ENCODE data around the gene ACP7. TPM values are rescaled to one million over a fixed set of nuclear protein-coding genes. Genes with fewer than 3 reads are reported as not detected.
"Not testable (repeated sequence)": the region's sequence is repeated elsewhere in the genome, so short reads cannot be mapped to it uniquely, and the experiment has no call there.

ACP7 gene
- polyA plus RNA-seq, 1 of the 3 experiments (the other 2 are of a cell fraction): 0.36 TPM

DNA sequence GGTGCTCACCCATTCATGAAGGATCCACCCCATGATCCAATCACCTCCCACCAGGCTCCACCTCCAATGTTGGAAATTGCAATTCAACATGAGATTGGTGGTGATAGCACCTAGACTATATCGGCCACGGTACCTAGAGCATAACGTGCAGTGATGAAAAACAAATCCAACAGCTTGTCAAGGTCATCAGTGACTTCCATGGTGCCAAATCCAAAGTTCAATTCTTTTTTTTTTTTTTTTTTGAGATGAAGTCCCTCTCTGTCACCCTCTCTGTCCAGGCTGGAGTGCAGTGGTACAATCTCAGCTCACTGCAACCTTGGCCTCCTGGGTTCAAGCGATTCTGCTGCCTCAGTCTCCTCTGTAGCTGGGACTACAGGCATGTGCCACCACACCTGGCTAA lies 17.1 kb upstream of the ACP7 start:
- no peaks in the 10 kb centered on the region for H3F3A ChIP-seq (replicated peaks; ENCODE audit: insufficient read depth)
- no peaks in the 10 kb centered on the region for H3K36me3 ChIP-seq (replicated peaks in 1 of 2; ENCODE audit: control insufficient read depth in 1 of 2, insufficient read depth in 2 of 2, low read length in 1 of 2)
- ChIA-PET POLR2A (interaction anchor here (0.7 kb wide), 1 partner anchor 45 kb away, joined by 3 read pairs; no protein-coding TSS in a partner anchor), CTCF (interaction anchor here (2.2 kb wide), 1 partner anchor 43 kb away, joined by 5 read pairs; no protein-coding TSS in a partner anchor)
- no peaks in the 10 kb centered on the region for H3K79me2 ChIP-seq (ENCODE audit: insufficient read depth)
- H3K9me2 ChIP-seq: no peaks in the 10 kb centered on the region
- TF ChIP-seq POLR2AphosphoS5 (IDR thresholded peaks at IDR 0.05; ENCODE audit: low read depth, low read length): no peak
- TF ChIP-seq, protein P1, sequence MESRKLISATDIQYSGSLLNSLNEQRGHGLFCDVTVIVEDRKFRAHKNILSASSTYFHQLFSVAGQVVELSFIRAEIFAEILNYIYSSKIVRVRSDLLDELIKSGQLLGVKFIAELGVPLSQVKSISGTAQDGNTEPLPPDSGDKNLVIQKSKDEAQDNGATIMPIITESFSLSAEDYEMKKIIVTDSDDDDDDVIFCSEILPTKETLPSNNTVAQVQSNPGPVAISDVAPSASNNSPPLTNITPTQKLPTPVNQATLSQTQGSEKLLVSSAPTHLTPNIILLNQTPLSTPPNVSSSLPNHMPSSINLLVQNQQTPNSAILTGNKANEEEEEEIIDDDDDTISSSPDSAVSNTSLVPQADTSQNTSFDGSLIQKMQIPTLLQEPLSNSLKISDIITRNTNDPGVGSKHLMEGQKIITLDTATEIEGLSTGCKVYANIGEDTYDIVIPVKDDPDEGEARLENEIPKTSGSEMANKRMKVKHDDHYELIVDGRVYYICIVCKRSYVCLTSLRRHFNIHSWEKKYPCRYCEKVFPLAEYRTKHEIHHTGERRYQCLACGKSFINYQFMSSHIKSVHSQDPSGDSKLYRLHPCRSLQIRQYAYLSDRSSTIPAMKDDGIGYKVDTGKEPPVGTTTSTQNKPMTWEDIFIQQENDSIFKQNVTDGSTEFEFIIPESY (IDR thresholded peaks at IDR 0.05; ENCODE audit: borderline replicate concordance, low read depth): no peak
- no peak for TF ChIP-seq SIN3A (IDR thresholded peaks at IDR 0.05; ENCODE audit: borderline replicate concordance, low read depth, low read length)
- TF ChIP-seq, protein P2, sequence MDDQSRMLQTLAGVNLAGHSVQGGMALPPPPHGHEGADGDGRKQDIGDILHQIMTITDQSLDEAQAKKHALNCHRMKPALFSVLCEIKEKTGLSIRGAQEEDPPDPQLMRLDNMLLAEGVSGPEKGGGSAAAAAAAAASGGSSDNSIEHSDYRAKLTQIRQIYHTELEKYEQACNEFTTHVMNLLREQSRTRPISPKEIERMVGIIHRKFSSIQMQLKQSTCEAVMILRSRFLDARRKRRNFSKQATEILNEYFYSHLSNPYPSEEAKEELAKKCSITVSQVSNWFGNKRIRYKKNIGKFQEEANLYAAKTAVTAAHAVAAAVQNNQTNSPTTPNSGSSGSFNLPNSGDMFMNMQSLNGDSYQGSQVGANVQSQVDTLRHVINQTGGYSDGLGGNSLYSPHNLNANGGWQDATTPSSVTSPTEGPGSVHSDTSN (IDR thresholded peaks at IDR 0.05): no peak
- TF ChIP-seq FOXJ3 (CRISPR knock-in tag; IDR thresholded peaks at IDR 0.05): no peak
- TF ChIP-seq GABPA (IDR thresholded peaks at IDR 0.05; ENCODE audit: low read depth): no peak
- TF ChIP-seq JUND (IDR thresholded peaks at IDR 0.05): no peak
- TF ChIP-seq, protein P3, sequence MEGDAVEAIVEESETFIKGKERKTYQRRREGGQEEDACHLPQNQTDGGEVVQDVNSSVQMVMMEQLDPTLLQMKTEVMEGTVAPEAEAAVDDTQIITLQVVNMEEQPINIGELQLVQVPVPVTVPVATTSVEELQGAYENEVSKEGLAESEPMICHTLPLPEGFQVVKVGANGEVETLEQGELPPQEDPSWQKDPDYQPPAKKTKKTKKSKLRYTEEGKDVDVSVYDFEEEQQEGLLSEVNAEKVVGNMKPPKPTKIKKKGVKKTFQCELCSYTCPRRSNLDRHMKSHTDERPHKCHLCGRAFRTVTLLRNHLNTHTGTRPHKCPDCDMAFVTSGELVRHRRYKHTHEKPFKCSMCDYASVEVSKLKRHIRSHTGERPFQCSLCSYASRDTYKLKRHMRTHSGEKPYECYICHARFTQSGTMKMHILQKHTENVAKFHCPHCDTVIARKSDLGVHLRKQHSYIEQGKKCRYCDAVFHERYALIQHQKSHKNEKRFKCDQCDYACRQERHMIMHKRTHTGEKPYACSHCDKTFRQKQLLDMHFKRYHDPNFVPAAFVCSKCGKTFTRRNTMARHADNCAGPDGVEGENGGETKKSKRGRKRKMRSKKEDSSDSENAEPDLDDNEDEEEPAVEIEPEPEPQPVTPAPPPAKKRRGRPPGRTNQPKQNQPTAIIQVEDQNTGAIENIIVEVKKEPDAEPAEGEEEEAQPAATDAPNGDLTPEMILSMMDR (IDR thresholded peaks at IDR 0.05): no peak
- TF ChIP-seq CHD2 (IDR thresholded peaks at IDR 0.05; ENCODE audit: low read length, partially characterized antibody): no peak
- no peak for TF ChIP-seq RCOR1 (IDR thresholded peaks at IDR 0.05; ENCODE audit: low read length)
- TF ChIP-seq SMC3 (IDR thresholded peaks at IDR 0.05; ENCODE audit: low read depth, low read length): no peak
- no peak for TF ChIP-seq RFX5 (IDR thresholded peaks at IDR 0.05; ENCODE audit: low read length)
- no peak for TF ChIP-seq MXI1 (IDR thresholded peaks at IDR 0.05; ENCODE audit: low read depth, low read length)
- TF ChIP-seq, protein P4, sequence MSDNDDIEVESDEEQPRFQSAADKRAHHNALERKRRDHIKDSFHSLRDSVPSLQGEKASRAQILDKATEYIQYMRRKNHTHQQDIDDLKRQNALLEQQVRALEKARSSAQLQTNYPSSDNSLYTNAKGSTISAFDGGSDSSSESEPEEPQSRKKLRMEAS (IDR thresholded peaks at IDR 0.05; ENCODE audit: low read depth): no peak
- no peak for TF ChIP-seq NFIC (IDR thresholded peaks at IDR 0.05; ENCODE audit: borderline replicate concordance)
- no peak for TF ChIP-seq EP300 (IDR thresholded peaks at IDR 0.05; ENCODE audit: borderline replicate concordance in 1 of 2, low read depth in 1 of 2, low read length in 1 of 2)
- TF ChIP-seq GATA2 (CRISPR knock-in tag; IDR thresholded peaks at IDR 0.05): no peak
- TF ChIP-seq TCF12 (IDR thresholded peaks at IDR 0.05): no peak
- TF ChIP-seq FOXM1 (IDR thresholded peaks at IDR 0.05; ENCODE audit: low read depth): no peak
- TF ChIP-seq EZH2phosphoT487 (IDR thresholded peaks at IDR 0.05; ENCODE audit: borderline replicate concordance, low read depth): no peak
- no peaks in the 10 kb centered on the region; a peak in 1 of 4 replicates for H3K4me1 ChIP-seq (ENCODE audit: control insufficient read depth in 1 of 2, insufficient read depth in 2 of 2, low read depth in 1 of 2, low read length in 1 of 2)
- H4K20me1 ChIP-seq (ENCODE audit: insufficient read depth): no peaks in the 10 kb centered on the region
- H3K9me3 ChIP-seq: no peaks in the 10 kb centered on the region
- H3K4me3 ChIP-seq (ENCODE audit: low read depth in 2 of 2, low read length in 1 of 2): no peak overlapping the region
- no peak overlapping the region for H2AFZ ChIP-seq (ENCODE audit: low read depth)
- no peak overlapping the region for H3K4me2 ChIP-seq
- no peaks in the 10 kb centered on the region for H3K27me3 ChIP-seq (ENCODE audit: insufficient read depth)
- WGBS (ENCODE audit: low lambda C conversion rate): 70% methylated on average over 4 of the region's 4 CpGs
- no peak overlapping the region for H3K27ac ChIP-seq (ENCODE audit: low read depth in 2 of 2, low read length in 1 of 2)
- H3K9ac ChIP-seq: no peak overlapping the region
- DNase-seq: no peak

DNA sequence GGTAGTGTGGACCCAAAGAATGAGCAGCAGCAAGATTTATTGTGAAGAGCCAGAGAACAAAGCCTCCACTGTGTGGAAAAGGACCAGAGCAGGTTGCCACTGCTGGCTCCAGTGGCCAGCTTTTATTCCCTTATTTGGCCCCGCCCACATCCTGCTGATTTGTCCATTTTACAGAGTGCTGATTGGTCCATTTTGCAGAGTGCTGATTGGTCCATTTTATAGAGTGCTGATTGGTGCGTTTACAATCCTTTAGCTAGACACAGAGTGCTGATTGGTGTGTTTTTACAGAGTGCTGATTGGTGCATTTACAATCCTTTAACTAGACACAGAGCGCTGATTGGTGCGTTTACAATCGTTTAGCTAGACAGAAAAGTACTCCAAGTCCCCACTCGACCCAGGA lies 15.9 kb upstream of the ACP7 start:
- H3K27ac ChIP-seq (ENCODE audit: low read depth in 2 of 2, low read length in 1 of 2); H3K4me2 ChIP-seq; DNase-seq; H3K9ac ChIP-seq; H3K36me3 ChIP-seq (replicated peaks in 1 of 2; ENCODE audit: control insufficient read depth in 1 of 2, insufficient read depth in 2 of 2, low read length in 1 of 2); H3K9me2 ChIP-seq; H3K4me3 ChIP-seq (ENCODE audit: low read depth in 2 of 2, low read length in 1 of 2); H3K27me3 ChIP-seq (ENCODE audit: insufficient read depth); POLR2A ChIA-PET; H3K79me2 ChIP-seq (ENCODE audit: insufficient read depth); H4K20me1 ChIP-seq (ENCODE audit: insufficient read depth); H3F3A ChIP-seq (replicated peaks; ENCODE audit: insufficient read depth); H3K9me3 ChIP-seq; CTCF ChIA-PET; H2AFZ ChIP-seq (ENCODE audit: low read depth); H3K4me1 ChIP-seq (ENCODE audit: control insufficient read depth in 1 of 2, insufficient read depth in 2 of 2, low read depth in 1 of 2, low read length in 1 of 2): not testable (repeated sequence)
- 67% methylated on average over 6 of the region's 6 CpGs for WGBS (ENCODE audit: low lambda C conversion rate)
